HepG2 (cell line): ENCODE measurements around the gene SF3A2. TPM values are rescaled to one million over a fixed set of nuclear protein-coding genes. Genes with fewer than 3 reads are reported as not detected.
A peak's percentile ranks its signal among the peaks of the same experiment; 100 is the strongest.

Source experiments
- ELF1 ChIP-seq: sonication (generic); formaldehyde crosslinking; IDR thresholded peaks from 2 replicates; pipeline ENCODE4 v1.4.0; 2020; ENCODE audit warnings: missing genetic modification reagents
- HDAC1 ChIP-seq: sonication (generic); formaldehyde crosslinking; IDR thresholded peaks from 2 replicates; pipeline ENCODE4 v1.5.1; 2020; ENCODE audit warnings: mild to moderate bottlenecking, missing genetic modification reagents
- KDM1A ChIP-seq: IDR thresholded peaks from 2 replicates; pipeline ENCODE4 v1.6.1; 2016; ENCODE audit warnings: missing compliant biosample characterization
- KLF13 ChIP-seq: sonication (generic); formaldehyde crosslinking; IDR thresholded peaks from 2 replicates; pipeline ENCODE4 v1.4.0; 2020; ENCODE audit warnings: mild to moderate bottlenecking, missing genetic modification reagents
- KLF16 ChIP-seq, 2 experiments: sonication (generic) in 1 of 2; formaldehyde crosslinking in 1 of 2; IDR thresholded peaks; 2 replicates each; pipeline versions ENCODE4 v1.6.1 to v1.8.0; 2016 to 2023; ENCODE audit warnings: missing genetic modification reagents in 2 of 2, missing compliant biosample characterization in 1 of 2
- MED8 ChIP-seq: sonication (generic); formaldehyde crosslinking; IDR thresholded peaks from 2 replicates; pipeline ENCODE4 v1.8.1; 2023; ENCODE audit warnings: mild to moderate bottlenecking, missing genetic modification reagents; ENCODE audit not compliant: insufficient replicate concordance
- MYPOP ChIP-seq: sonication (generic); formaldehyde crosslinking; IDR thresholded peaks from 2 replicates; pipeline ENCODE4 v1.8.1; 2023; ENCODE audit warnings: mild to moderate bottlenecking, moderate library complexity, missing genetic modification reagents
- NFYC ChIP-seq: IDR thresholded peaks from 2 replicates; pipeline ENCODE4 v1.6.1; 2016; ENCODE audit warnings: missing genetic modification reagents, missing compliant biosample characterization
- PHB2 ChIP-seq: fragments of 450-650 bp; IDR thresholded peaks from 2 replicates; pipeline ENCODE4 v1.6.1; 2018; ENCODE audit not compliant: partially characterized antibody
- POLR2A ChIP-seq, 2 experiments: IDR thresholded peaks; 2 replicates each; pipeline ENCODE4 v1.6.1; 2011; ENCODE audit warnings: low read depth in 2 of 2, low read length in 2 of 2, mild to moderate bottlenecking in 1 of 2, moderate library complexity in 1 of 2; ENCODE audit not compliant: insufficient read depth in 1 of 2
- RXRB ChIP-seq: IDR thresholded peaks from 2 replicates; pipeline ENCODE4 v1.6.1; 2016; ENCODE audit warnings: borderline replicate concordance, missing genetic modification reagents, missing compliant biosample characterization
- SRY ChIP-seq: sonication (generic); formaldehyde crosslinking; IDR thresholded peaks from 2 replicates; pipeline ENCODE4 v1.8.0; 2022; ENCODE audit warnings: mild to moderate bottlenecking, missing genetic modification reagents
- TAF15 ChIP-seq: fragments of 200-400 bp; formaldehyde crosslinking; IDR thresholded peaks from one replicate; pipeline ENCODE4 v1.6.1; 2018; ENCODE audit warnings: mild to moderate bottlenecking, low read depth, low read length; ENCODE audit not compliant: poor library complexity, severe bottlenecking
- TBL1XR1 ChIP-seq: fragments of 150-350 bp; IDR thresholded peaks from 2 replicates; pipeline ENCODE4 v1.6.1; 2014; ENCODE audit warnings: borderline replicate concordance, low read length; ENCODE audit not compliant: partially characterized antibody
- TERF1 ChIP-seq: sonication (generic); formaldehyde crosslinking; IDR thresholded peaks from 2 replicates; pipeline ENCODE4 v1.8.0; 2022; ENCODE audit warnings: mild to moderate bottlenecking, missing genetic modification reagents, moderate library complexity
- ZNF776 ChIP-seq: sonication (generic); formaldehyde crosslinking; IDR thresholded peaks from 2 replicates; pipeline ENCODE4 v1.4.0; 2020; ENCODE audit warnings: mild to moderate bottlenecking, missing genetic modification reagents
- ZNF781 ChIP-seq: sonication (generic); formaldehyde crosslinking; IDR thresholded peaks from 2 replicates; pipeline ENCODE4 v1.5.1; 2020; ENCODE audit warnings: borderline replicate concordance, mild to moderate bottlenecking, missing genetic modification reagents; ENCODE audit errors: not compliant biosample characterization
- ZNF816 ChIP-seq: sonication (generic); formaldehyde crosslinking; IDR thresholded peaks from 2 replicates; pipeline ENCODE4 v1.8.0; 2022; ENCODE audit warnings: missing genetic modification reagents, mild to moderate bottlenecking, borderline replicate concordance
- polyA plus RNA-seq, 8 experiments: library from polyadenylated mRNA; depleted of rRNA in 3 of 8; stranded (reverse) in 7 of 8; unstranded in 1 of 8; fragments of >200 nt; fragmentation: Illumina TruSeq in 4 of 8; extraction: Trizol in 4 of 8; gene quantifications; 2 replicates each; pipeline versions ENCODE4 v1.2.1 to v1.2.3, GENCODE V29; 2011 to 2016; ENCODE audit warnings: low read depth in 4 of 8, missing spikeins in 1 of 8, mixed read lengths in 1 of 8; ENCODE audit not compliant: insufficient read depth in 1 of 8
- total RNA-seq, 5 experiments: library from RNA; depleted of rRNA; stranded (reverse); fragments of >200 nt; fragmentation: Illumina TruSeq; extraction: Trizol; gene quantifications; 2 replicates each; pipeline ENCODE4 v1.2.3, GENCODE V29; 2016; ENCODE audit warnings: low read depth in 1 of 5
- TF ChIP-seq, protein P1 (sequence below): sonication (generic); formaldehyde crosslinking; IDR thresholded peaks from 2 replicates; pipeline ENCODE4 v1.5.0; 2020; ENCODE audit warnings: missing genetic modification reagents
- TF ChIP-seq, protein P2 (sequence below): sonication (generic); formaldehyde crosslinking; IDR thresholded peaks from 2 replicates; pipeline ENCODE4 v1.4.0; 2020; ENCODE audit warnings: low read depth, mild to moderate bottlenecking, missing genetic modification reagents
- TF ChIP-seq, protein P3 (sequence below): sonication (generic); formaldehyde crosslinking; IDR thresholded peaks from 2 replicates; pipeline ENCODE4 v1.9.0; 2021; ENCODE audit warnings: missing genetic modification reagents, mild to moderate bottlenecking, borderline replicate concordance
- TF ChIP-seq, protein P4 (sequence below): sonication (generic); formaldehyde crosslinking; IDR thresholded peaks from 2 replicates; pipeline ENCODE4 v1.5.0; 2020; ENCODE audit warnings: mild to moderate bottlenecking, missing genetic modification reagents, moderate library complexity

The SF3A2 gene
- total and polyA plus RNA-seq, 2 of the 13 experiments (the other 11 are each of a cell fraction or from before 2014, with no cell fraction given), result 8.6 to 8.8 TPM

GRCh38 chr19:2235381-2236063 lies 1.1 kb upstream of the SF3A2 start (continued):
- TF ChIP-seq, protein P1, sequence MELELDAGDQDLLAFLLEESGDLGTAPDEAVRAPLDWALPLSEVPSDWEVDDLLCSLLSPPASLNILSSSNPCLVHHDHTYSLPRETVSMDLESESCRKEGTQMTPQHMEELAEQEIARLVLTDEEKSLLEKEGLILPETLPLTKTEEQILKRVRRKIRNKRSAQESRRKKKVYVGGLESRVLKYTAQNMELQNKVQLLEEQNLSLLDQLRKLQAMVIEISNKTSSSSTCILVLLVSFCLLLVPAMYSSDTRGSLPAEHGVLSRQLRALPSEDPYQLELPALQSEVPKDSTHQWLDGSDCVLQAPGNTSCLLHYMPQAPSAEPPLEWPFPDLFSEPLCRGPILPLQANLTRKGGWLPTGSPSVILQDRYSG (CRISPR knock-in tag), result no peak
- no peak for TF ChIP-seq SRY (CRISPR knock-in tag)
- peak; percentile 83 for TF ChIP-seq TBL1XR1
- no peak for TF ChIP-seq ZNF776 (CRISPR knock-in tag)
- no peak for TF ChIP-seq KLF13 (CRISPR knock-in tag)
- TF ChIP-seq RXRB, result no peak; the same call in 1 of the 2 replicates
- peak; percentile 62 for TF ChIP-seq HDAC1 (CRISPR knock-in tag)
- TF ChIP-seq ZNF816 (CRISPR knock-in tag), result no peak
- TF ChIP-seq ELF1, result no peak
- no peak for TF ChIP-seq ZNF781
- TF ChIP-seq, protein P2, sequence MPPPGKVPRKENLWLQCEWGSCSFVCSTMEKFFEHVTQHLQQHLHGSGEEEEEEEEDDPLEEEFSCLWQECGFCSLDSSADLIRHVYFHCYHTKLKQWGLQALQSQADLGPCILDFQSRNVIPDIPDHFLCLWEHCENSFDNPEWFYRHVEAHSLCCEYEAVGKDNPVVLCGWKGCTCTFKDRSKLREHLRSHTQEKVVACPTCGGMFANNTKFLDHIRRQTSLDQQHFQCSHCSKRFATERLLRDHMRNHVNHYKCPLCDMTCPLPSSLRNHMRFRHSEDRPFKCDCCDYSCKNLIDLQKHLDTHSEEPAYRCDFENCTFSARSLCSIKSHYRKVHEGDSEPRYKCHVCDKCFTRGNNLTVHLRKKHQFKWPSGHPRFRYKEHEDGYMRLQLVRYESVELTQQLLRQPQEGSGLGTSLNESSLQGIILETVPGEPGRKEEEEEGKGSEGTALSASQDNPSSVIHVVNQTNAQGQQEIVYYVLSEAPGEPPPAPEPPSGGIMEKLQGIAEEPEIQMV, result no peak
- TF ChIP-seq MYPOP, result no peak; the same call in 1 of the 2 replicates
- peak; percentile 48; the same call in 1 of the 2 replicates for TF ChIP-seq TERF1 (CRISPR knock-in tag)
- TF ChIP-seq, protein P3, sequence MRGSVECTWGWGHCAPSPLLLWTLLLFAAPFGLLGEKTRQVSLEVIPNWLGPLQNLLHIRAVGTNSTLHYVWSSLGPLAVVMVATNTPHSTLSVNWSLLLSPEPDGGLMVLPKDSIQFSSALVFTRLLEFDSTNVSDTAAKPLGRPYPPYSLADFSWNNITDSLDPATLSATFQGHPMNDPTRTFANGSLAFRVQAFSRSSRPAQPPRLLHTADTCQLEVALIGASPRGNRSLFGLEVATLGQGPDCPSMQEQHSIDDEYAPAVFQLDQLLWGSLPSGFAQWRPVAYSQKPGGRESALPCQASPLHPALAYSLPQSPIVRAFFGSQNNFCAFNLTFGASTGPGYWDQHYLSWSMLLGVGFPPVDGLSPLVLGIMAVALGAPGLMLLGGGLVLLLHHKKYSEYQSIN (CRISPR knock-in tag), result no peak
- no peak for TF ChIP-seq MED8 (CRISPR knock-in tag)
- no peak for TF ChIP-seq KDM1A
- TF ChIP-seq KLF16 (CRISPR knock-in tag; IDR thresholded peaks at IDR 0.05), result peak in 1 of 2 experiments; percentile 60; a peak in 2 of 4 replicates
- peak; percentile 41 to 50; a peak in 3 of 4 replicates for TF ChIP-seq POLR2A (IDR thresholded peaks at IDR 0.05; ENCODE audit: insufficient read depth in 1 of 2, low read depth in 2 of 2, low read length in 2 of 2)
- TF ChIP-seq PHB2, result no peak
- no peak for TF ChIP-seq NFYC (CRISPR knock-in tag)
- TF ChIP-seq, protein P4, sequence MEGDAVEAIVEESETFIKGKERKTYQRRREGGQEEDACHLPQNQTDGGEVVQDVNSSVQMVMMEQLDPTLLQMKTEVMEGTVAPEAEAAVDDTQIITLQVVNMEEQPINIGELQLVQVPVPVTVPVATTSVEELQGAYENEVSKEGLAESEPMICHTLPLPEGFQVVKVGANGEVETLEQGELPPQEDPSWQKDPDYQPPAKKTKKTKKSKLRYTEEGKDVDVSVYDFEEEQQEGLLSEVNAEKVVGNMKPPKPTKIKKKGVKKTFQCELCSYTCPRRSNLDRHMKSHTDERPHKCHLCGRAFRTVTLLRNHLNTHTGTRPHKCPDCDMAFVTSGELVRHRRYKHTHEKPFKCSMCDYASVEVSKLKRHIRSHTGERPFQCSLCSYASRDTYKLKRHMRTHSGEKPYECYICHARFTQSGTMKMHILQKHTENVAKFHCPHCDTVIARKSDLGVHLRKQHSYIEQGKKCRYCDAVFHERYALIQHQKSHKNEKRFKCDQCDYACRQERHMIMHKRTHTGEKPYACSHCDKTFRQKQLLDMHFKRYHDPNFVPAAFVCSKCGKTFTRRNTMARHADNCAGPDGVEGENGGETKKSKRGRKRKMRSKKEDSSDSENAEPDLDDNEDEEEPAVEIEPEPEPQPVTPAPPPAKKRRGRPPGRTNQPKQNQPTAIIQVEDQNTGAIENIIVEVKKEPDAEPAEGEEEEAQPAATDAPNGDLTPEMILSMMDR (CRISPR knock-in tag), result no peak
- no peak for TF ChIP-seq TAF15
